IPS-20b (cell line): ENCODE measurements around the gene CACNA1B.

Source experiments
- H3K27ac ChIP-seq: one replicate; pipeline ENCODE4 v1.5.1; 2013; ENCODE audit warnings: low read length
- H3K27me3 ChIP-seq: 2 replicates; pipeline ENCODE4 v1.6.1; 2013; ENCODE audit warnings: mild to moderate bottlenecking, low read length, inconsistent platforms; ENCODE audit not compliant: insufficient read depth
- H3K36me3 ChIP-seq: 2 replicates; pipeline ENCODE4 v1.6.1; 2013; ENCODE audit warnings: low read depth, mild to moderate bottlenecking, inconsistent platforms, low read length, moderate library complexity; ENCODE audit not compliant: insufficient read depth
- H3K4me1 ChIP-seq: 2 replicates; pipeline ENCODE4 v1.6.1; 2013; ENCODE audit warnings: mild to moderate bottlenecking, control low read depth, inconsistent platforms, low read length, moderate library complexity; ENCODE audit not compliant: insufficient read depth
- H3K4me3 ChIP-seq: 2 replicates; pipeline ENCODE4 v1.5.1; 2013; ENCODE audit warnings: mild to moderate bottlenecking, low read length, inconsistent platforms
- H3K9ac ChIP-seq: 2 replicates; pipeline ENCODE4 v1.6.1; 2013; ENCODE audit warnings: low read depth, mild to moderate bottlenecking, inconsistent platforms, low read length, moderate library complexity
- H3K9me3 ChIP-seq: 2 replicates; pipeline ENCODE4 v1.6.1; 2013; ENCODE audit warnings: mild to moderate bottlenecking, low read depth, low read length, inconsistent platforms; ENCODE audit not compliant: insufficient read depth

The CACNA1B gene

GRCh38 chr9:137917795-137918194 is 40.2 kb downstream of the CACNA1B start:
- Histone ChIP-seq H3K4me3 (no peak overlapping the region), H3K27ac (no peak overlapping the region), H3K9me3 (peaks cover 3% of the 10 kb centered on the region; the same call in 1 of the 2 replicates), H3K27me3 (no peaks in the 10 kb centered on the region), H3K4me1 (no peaks in the 10 kb centered on the region), H3K9ac (no peak overlapping the region), H3K36me3 (peaks cover 27% of the 10 kb centered on the region)

GRCh38 chr9:137918331-137919094 is 40.9 kb downstream of the CACNA1B start:
- Histone ChIP-seq H3K4me3 (no peak overlapping the region), H3K36me3 (peaks cover 23% of the 10 kb centered on the region), H3K9ac (no peak overlapping the region), H3K27ac (no peak overlapping the region), H3K9me3 (peaks cover 5% of the 10 kb centered on the region; the same call in 1 of the 2 replicates), H3K4me1 (no peaks in the 10 kb centered on the region), H3K27me3 (no peaks in the 10 kb centered on the region)

- Histone ChIP-seq H3K27ac (no peak overlapping the region), H3K9me3 (peaks cover 5% of the 10 kb centered on the region; the same call in 1 of the 2 replicates), H3K4me1 (no peaks in the 10 kb centered on the region), H3K27me3 (no peaks in the 10 kb centered on the region), H3K9ac (no peak overlapping the region), H3K4me3 (no peak overlapping the region), H3K36me3 (peaks cover 19% of the 10 kb centered on the region)
These were observed 41.5 kb downstream of the CACNA1B start for GRCh38 chr9:137919095-137919465.

- no peak overlapping the region for H3K4me3 ChIP-seq
- H3K36me3 ChIP-seq = peaks cover 19% of the 10 kb centered on the region
- no peak overlapping the region for H3K9ac ChIP-seq
- H3K27ac ChIP-seq = no peak overlapping the region
- H3K9me3 ChIP-seq = peaks cover 5% of the 10 kb centered on the region; the same call in 1 of the 2 replicates
- no peaks in the 10 kb centered on the region for H3K4me1 ChIP-seq
- no peaks in the 10 kb centered on the region for H3K27me3 ChIP-seq
These were observed 42.1 kb downstream of the CACNA1B start for GRCh38 chr9:137919649-137920141.

- H3K27me3 ChIP-seq = no peaks in the 10 kb centered on the region
- H3K36me3 ChIP-seq = peaks cover 19% of the 10 kb centered on the region
- H3K27ac ChIP-seq = no peak overlapping the region
- H3K4me3 ChIP-seq = no peak overlapping the region
- no peak overlapping the region for H3K9ac ChIP-seq
- peaks cover 5% of the 10 kb centered on the region; the same call in 1 of the 2 replicates for H3K9me3 ChIP-seq
- H3K4me1 ChIP-seq = no peaks in the 10 kb centered on the region
These were observed 43.2 kb downstream of the CACNA1B start for GRCh38 chr9:137920753-137921152.

GRCh38 chr9:137924169-137924568 is 46.6 kb downstream of the CACNA1B start:
- Histone ChIP-seq H3K27me3 (no peaks in the 10 kb centered on the region), H3K4me3 (no peak overlapping the region), H3K9ac (no peak overlapping the region), H3K9me3 (peaks cover 7% of the 10 kb centered on the region), H3K27ac (no peak overlapping the region), H3K4me1 (no peaks in the 10 kb centered on the region), H3K36me3 (peaks cover 6% of the 10 kb centered on the region)

- H3K9ac ChIP-seq = no peak overlapping the region
- H3K9me3 ChIP-seq = peaks cover 7% of the 10 kb centered on the region
- peaks cover 6% of the 10 kb centered on the region for H3K36me3 ChIP-seq
- H3K27me3 ChIP-seq = no peaks in the 10 kb centered on the region
- H3K4me1 ChIP-seq = no peaks in the 10 kb centered on the region
- H3K27ac ChIP-seq = no peak overlapping the region
- H3K4me3 ChIP-seq = no peak overlapping the region
These were observed 47.3 kb downstream of the CACNA1B start for GRCh38 chr9:137924761-137925369.

- no peaks in the 10 kb centered on the region for H3K27me3 ChIP-seq
- H3K4me3 ChIP-seq = no peak overlapping the region
- peaks cover 88% of the 10 kb centered on the region for H3K9me3 ChIP-seq
- no peak overlapping the region for H3K9ac ChIP-seq
- no peak overlapping the region for H3K27ac ChIP-seq
- 0 out of 2 replicates have a peak, but pooled peaks cover 4% of the 10 kb centered on the region for H3K36me3 ChIP-seq
- no peaks in the 10 kb centered on the region for H3K4me1 ChIP-seq
These were observed 66.1 kb downstream of the CACNA1B start for GRCh38 chr9:137943655-137944054.

- no peaks in the 10 kb centered on the region for H3K4me1 ChIP-seq
- H3K27ac ChIP-seq = no peak overlapping the region
- no peak overlapping the region for H3K4me3 ChIP-seq
- no peak overlapping the region for H3K9ac ChIP-seq
- H3K9me3 ChIP-seq = peaks cover 81% of the 10 kb centered on the region
- 0 out of 2 replicates have a peak, but pooled peaks cover 4% of the 10 kb centered on the region for H3K36me3 ChIP-seq
- no peaks in the 10 kb centered on the region for H3K27me3 ChIP-seq
These were observed 68.0 kb downstream of the CACNA1B start for GRCh38 chr9:137945581-137945980.

GRCh38 chr9:137946993-137947392 is 69.4 kb downstream of the CACNA1B start:
- H3K4me1 ChIP-seq = no peaks in the 10 kb centered on the region
- no peak overlapping the region for H3K9ac ChIP-seq
- peaks cover 68% of the 10 kb centered on the region for H3K9me3 ChIP-seq
- no peak overlapping the region for H3K4me3 ChIP-seq
- H3K27me3 ChIP-seq = no peaks in the 10 kb centered on the region
- 0 out of 2 replicates have a peak, but pooled peaks cover 4% of the 10 kb centered on the region for H3K36me3 ChIP-seq
- no peak overlapping the region for H3K27ac ChIP-seq

- no peak overlapping the region for H3K4me3 ChIP-seq
- no peak overlapping the region for H3K9ac ChIP-seq
- no peaks in the 10 kb centered on the region for H3K4me1 ChIP-seq
- H3K27me3 ChIP-seq = no peaks in the 10 kb centered on the region
- no peak overlapping the region for H3K27ac ChIP-seq
- H3K36me3 ChIP-seq = 0 out of 2 replicates have a peak, but pooled peaks cover 4% of the 10 kb centered on the region
- peaks cover 51% of the 10 kb centered on the region for H3K9me3 ChIP-seq
These were observed 71.1 kb downstream of the CACNA1B start for GRCh38 chr9:137948642-137949041.

- Histone ChIP-seq H3K27me3 (no peaks in the 10 kb centered on the region), H3K9me3 (peaks cover 45% of the 10 kb centered on the region), H3K4me3 (no peak overlapping the region), H3K9ac (no peak overlapping the region), H3K36me3 (0 out of 2 replicates have a peak, but pooled peaks cover 4% of the 10 kb centered on the region), H3K27ac (no peak overlapping the region), H3K4me1 (no peaks in the 10 kb centered on the region)
These were observed 71.7 kb downstream of the CACNA1B start for GRCh38 chr9:137949260-137949659.
